ENCODE data around the gene NCAPD2.

DNA sequence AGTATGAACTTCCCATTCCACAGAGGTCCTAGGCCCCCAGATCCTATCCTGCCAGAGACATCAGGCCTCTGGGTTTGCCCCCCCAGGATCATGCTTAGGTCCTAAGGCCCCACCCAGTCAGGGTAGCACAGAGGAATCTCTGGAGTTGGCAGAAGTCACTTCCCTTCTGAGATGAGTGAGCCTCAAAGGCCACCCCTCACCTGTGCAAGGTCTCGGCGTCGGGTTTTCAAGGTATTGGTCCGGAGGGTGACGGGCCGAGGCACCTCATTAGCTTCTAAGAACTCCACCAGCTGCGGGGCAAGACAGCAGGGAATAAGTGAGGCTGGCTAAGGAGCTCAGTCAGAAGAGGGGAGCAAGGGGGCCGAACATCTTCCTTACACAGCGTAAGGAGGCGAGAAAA is 69.0 kb downstream of the NCAPD2 start:
- TF ChIP-seq, protein P1, sequence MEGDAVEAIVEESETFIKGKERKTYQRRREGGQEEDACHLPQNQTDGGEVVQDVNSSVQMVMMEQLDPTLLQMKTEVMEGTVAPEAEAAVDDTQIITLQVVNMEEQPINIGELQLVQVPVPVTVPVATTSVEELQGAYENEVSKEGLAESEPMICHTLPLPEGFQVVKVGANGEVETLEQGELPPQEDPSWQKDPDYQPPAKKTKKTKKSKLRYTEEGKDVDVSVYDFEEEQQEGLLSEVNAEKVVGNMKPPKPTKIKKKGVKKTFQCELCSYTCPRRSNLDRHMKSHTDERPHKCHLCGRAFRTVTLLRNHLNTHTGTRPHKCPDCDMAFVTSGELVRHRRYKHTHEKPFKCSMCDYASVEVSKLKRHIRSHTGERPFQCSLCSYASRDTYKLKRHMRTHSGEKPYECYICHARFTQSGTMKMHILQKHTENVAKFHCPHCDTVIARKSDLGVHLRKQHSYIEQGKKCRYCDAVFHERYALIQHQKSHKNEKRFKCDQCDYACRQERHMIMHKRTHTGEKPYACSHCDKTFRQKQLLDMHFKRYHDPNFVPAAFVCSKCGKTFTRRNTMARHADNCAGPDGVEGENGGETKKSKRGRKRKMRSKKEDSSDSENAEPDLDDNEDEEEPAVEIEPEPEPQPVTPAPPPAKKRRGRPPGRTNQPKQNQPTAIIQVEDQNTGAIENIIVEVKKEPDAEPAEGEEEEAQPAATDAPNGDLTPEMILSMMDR (conservative IDR thresholded peaks at IDR 0.05 in 1 of 2, IDR thresholded peaks at IDR 0.05 in 1 of 2; ENCODE audit: extremely low read depth in 1 of 2, insufficient read depth in 1 of 2, low read depth in 1 of 2, low read length in 2 of 2), result no peak
- no peak for TF ChIP-seq EZH2 (IDR thresholded peaks at IDR 0.05; ENCODE audit: borderline replicate concordance, low read length)

All from mammary epithelial cell (primary cell).